Measurements from ENCODE around the gene MROH7. TPM values are rescaled to one million over a fixed set of nuclear protein-coding genes. Genes with fewer than 3 reads are reported as not detected.
A peak's percentile ranks its signal among the peaks of the same experiment; 100 is the strongest.

The MROH7 gene
- total and polyA plus RNA-seq, 2 of the 13 experiments (the other 11 are each of a cell fraction or from before 2014, with no cell fraction given), result 0.09 TPM

DNA sequence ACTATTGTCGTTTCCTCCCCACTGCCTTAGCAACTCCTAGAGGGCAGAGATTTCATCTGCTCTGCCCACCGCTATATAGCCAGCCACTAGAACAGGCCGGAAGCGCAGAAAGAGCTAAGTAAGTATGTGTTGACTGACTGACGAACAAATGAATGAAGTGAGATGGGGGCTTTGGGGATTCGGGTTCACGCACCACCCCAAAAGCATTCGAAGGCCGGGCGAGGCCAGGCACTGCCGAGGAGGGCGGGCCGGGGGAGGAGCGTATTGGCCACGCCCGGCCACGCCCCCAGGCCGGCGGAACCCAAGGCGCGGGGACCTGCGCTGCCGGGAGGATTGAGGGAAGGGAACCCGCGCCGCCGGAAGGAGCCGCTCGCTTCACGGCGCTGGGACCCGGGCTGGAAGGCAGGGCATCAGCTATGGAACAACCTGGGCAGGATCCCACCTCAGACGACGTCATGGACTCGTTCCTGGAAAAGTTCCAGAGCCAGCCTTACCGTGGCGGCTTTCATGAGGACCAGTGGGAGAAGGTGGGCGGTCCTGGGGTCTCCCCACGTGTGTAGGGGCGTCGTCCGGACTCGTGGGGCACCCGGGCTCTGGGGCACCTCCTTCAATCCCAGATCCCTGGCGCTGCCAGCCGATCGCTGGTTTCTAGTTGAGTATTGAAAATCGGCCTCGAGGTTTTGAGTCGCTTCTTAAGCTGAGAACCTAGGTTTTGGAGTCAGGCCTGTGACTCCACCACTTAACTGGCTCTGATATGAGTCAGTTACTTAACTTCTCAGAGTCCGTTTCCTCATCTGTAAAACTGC, 74.1 kb downstream of the MROH7 start, which contains the start of gene TTC4 (continued):
- TF ChIP-seq, protein P1, sequence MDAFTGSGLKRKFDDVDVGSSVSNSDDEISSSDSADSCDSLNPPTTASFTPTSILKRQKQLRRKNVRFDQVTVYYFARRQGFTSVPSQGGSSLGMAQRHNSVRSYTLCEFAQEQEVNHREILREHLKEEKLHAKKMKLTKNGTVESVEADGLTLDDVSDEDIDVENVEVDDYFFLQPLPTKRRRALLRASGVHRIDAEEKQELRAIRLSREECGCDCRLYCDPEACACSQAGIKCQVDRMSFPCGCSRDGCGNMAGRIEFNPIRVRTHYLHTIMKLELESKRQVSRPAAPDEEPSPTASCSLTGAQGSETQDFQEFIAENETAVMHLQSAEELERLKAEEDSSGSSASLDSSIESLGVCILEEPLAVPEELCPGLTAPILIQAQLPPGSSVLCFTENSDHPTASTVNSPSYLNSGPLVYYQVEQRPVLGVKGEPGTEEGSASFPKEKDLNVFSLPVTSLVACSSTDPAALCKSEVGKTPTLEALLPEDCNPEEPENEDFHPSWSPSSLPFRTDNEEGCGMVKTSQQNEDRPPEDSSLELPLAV (CRISPR knock-in tag; conservative IDR thresholded peaks at IDR 0.05; ENCODE audit: low read depth), result no peak
- TF ChIP-seq, protein P2, sequence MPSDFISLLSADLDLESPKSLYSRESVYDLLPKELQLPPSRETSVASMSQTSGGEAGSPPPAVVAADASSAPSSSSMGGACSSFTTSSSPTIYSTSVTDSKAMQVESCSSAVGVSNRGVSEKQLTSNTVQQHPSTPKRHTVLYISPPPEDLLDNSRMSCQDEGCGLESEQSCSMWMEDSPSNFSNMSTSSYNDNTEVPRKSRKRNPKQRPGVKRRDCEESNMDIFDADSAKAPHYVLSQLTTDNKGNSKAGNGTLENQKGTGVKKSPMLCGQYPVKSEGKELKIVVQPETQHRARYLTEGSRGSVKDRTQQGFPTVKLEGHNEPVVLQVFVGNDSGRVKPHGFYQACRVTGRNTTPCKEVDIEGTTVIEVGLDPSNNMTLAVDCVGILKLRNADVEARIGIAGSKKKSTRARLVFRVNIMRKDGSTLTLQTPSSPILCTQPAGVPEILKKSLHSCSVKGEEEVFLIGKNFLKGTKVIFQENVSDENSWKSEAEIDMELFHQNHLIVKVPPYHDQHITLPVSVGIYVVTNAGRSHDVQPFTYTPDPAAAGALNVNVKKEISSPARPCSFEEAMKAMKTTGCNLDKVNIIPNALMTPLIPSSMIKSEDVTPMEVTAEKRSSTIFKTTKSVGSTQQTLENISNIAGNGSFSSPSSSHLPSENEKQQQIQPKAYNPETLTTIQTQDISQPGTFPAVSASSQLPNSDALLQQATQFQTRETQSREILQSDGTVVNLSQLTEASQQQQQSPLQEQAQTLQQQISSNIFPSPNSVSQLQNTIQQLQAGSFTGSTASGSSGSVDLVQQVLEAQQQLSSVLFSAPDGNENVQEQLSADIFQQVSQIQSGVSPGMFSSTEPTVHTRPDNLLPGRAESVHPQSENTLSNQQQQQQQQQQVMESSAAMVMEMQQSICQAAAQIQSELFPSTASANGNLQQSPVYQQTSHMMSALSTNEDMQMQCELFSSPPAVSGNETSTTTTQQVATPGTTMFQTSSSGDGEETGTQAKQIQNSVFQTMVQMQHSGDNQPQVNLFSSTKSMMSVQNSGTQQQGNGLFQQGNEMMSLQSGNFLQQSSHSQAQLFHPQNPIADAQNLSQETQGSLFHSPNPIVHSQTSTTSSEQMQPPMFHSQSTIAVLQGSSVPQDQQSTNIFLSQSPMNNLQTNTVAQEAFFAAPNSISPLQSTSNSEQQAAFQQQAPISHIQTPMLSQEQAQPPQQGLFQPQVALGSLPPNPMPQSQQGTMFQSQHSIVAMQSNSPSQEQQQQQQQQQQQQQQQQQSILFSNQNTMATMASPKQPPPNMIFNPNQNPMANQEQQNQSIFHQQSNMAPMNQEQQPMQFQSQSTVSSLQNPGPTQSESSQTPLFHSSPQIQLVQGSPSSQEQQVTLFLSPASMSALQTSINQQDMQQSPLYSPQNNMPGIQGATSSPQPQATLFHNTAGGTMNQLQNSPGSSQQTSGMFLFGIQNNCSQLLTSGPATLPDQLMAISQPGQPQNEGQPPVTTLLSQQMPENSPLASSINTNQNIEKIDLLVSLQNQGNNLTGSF (CRISPR knock-in tag; IDR thresholded peaks at IDR 0.05), result no peak; the same call in 1 of the 2 replicates
- TF ChIP-seq SYNCRIP (IDR thresholded peaks at IDR 0.05; ENCODE audit: insufficient read depth, low read depth, low read length) (no peak), ZEB1 (IDR thresholded peaks at IDR 0.05; ENCODE audit: insufficient replicate concordance, low read depth) (no peak), GATAD1 (CRISPR knock-in tag; IDR thresholded peaks at IDR 0.05) (peak; percentile 98), FOXK2 (IDR thresholded peaks at IDR 0.05) (no peak), NBN (conservative IDR thresholded peaks at IDR 0.05) (no peak), TBL1XR1 (IDR thresholded peaks at IDR 0.05; ENCODE audit: borderline replicate concordance, low read length, partially characterized antibody) (peak; percentile 59), ZNF891 (CRISPR knock-in tag; IDR thresholded peaks at IDR 0.05) (peak; percentile 87), ATF1 (CRISPR knock-in tag; IDR thresholded peaks at IDR 0.05) (no peak), ZNF772 (CRISPR knock-in tag; IDR thresholded peaks at IDR 0.05) (peak; percentile 95; the same call in 1 of the 2 replicates), FOXP1 (IDR thresholded peaks at IDR 0.05) (no peak), FOXP1 (CRISPR knock-in tag; IDR thresholded peaks at IDR 0.05) (0 out of 2 replicates have a peak, but pooled peaks have one; percentile 22), FLYWCH1 (CRISPR knock-in tag; IDR thresholded peaks at IDR 0.05) (0 out of 2 replicates have a peak, but pooled peaks have one; percentile 35), KLF16 (CRISPR knock-in tag; IDR thresholded peaks at IDR 0.05) (peak in 1 of 2 experiments; percentile 92; a peak in 1 of 4 replicates), ZSCAN25 (CRISPR knock-in tag; IDR thresholded peaks at IDR 0.05) (peak; percentile 43), PRPF4 (IDR thresholded peaks at IDR 0.05; ENCODE audit: low read depth, low read length, poor library complexity, severe bottlenecking) (no peak), TOPORS (CRISPR knock-in tag; IDR thresholded peaks at IDR 0.05) (peak; percentile 59)
- TF ChIP-seq, protein P3, sequence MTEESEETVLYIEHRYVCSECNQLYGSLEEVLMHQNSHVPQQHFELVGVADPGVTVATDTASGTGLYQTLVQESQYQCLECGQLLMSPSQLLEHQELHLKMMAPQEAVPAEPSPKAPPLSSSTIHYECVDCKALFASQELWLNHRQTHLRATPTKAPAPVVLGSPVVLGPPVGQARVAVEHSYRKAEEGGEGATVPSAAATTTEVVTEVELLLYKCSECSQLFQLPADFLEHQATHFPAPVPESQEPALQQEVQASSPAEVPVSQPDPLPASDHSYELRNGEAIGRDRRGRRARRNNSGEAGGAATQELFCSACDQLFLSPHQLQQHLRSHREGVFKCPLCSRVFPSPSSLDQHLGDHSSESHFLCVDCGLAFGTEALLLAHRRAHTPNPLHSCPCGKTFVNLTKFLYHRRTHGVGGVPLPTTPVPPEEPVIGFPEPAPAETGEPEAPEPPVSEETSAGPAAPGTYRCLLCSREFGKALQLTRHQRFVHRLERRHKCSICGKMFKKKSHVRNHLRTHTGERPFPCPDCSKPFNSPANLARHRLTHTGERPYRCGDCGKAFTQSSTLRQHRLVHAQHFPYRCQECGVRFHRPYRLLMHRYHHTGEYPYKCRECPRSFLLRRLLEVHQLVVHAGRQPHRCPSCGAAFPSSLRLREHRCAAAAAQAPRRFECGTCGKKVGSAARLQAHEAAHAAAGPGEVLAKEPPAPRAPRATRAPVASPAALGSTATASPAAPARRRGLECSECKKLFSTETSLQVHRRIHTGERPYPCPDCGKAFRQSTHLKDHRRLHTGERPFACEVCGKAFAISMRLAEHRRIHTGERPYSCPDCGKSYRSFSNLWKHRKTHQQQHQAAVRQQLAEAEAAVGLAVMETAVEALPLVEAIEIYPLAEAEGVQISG (CRISPR knock-in tag; IDR thresholded peaks at IDR 0.05), result peak; percentile 97
- TF ChIP-seq, protein P4, sequence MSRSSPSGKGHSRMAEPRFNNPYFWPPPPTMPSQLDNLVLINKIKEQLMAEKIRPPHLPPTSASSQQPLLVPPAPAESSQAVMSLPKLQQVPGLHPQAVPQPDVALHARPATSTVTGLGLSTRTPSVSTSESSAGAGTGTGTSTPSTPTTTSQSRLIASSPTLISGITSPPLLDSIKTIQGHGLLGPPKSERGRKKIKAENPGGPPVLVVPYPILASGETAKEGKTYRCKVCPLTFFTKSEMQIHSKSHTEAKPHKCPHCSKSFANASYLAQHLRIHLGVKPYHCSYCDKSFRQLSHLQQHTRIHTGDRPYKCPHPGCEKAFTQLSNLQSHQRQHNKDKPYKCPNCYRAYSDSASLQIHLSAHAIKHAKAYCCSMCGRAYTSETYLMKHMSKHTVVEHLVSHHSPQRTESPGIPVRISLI (CRISPR knock-in tag; IDR thresholded peaks at IDR 0.05; ENCODE audit: borderline replicate concordance), result peak; percentile 50; the same call in 1 of the 2 replicates

Measured in HepG2 (cell line).